H1 (cell line): Measurements from ENCODE around the gene MEF2B. TPM values are rescaled to one million over a fixed set of nuclear protein-coding genes. Genes with fewer than 3 reads are reported as not detected.

Experiments
- CTCF ChIA-PET: fragments of 300-600 bp; sonication (Branson Sonifier 250); formaldehyde crosslinking; loops from one replicate; lab custom pipeline; 2021; ENCODE audit not compliant: partially characterized antibody; lab: Charles Lee
- POLR2A ChIA-PET: fragments of 300-600 bp; sonication (Branson Sonifier 250); formaldehyde crosslinking; loops from one replicate; lab custom pipeline; 2021; ENCODE audit warnings: inconsistent platforms; ENCODE audit not compliant: partially characterized antibody; lab: Charles Lee
- DNase-seq, 2 experiments: peaks; one replicate each; pipeline versions ENCODE4 v3.0.0 to v3.0.0-alpha.2; 2010 to 2022; ENCODE audit warnings: low spot score in 2 of 2, low read depth in 1 of 2, mixed read lengths in 1 of 2
- FAIRE-seq: peaks from 2 replicates; lab custom pipeline; 2011; peaks lifted over from hg19 to GRCh38; lab: Jason Lieb, UNC
- H2AFZ ChIP-seq: 2 replicates; pipeline ENCODE4 v1.8.1; 2012; ENCODE audit warnings: low read length, inconsistent platforms
- H2AK5ac ChIP-seq: 2 replicates; pipeline ENCODE4 v1.6.1; 2013; ENCODE audit warnings: low read depth, low read length
- H2BK120ac ChIP-seq: replicated peaks from 2 replicates; pipeline ENCODE3; 2013; ENCODE audit warnings: low read depth, low read length, inconsistent platforms
- H2BK12ac ChIP-seq: 2 replicates; pipeline ENCODE4 v1.6.1; 2013; ENCODE audit warnings: low read depth, low read length
- H2BK15ac ChIP-seq: 2 replicates; pipeline ENCODE4 v1.6.1; 2013; ENCODE audit warnings: low read length
- H2BK20ac ChIP-seq: 2 replicates; pipeline ENCODE4 v1.6.1; 2013; ENCODE audit warnings: low read length
- H2BK5ac ChIP-seq: 2 replicates; pipeline ENCODE4 v1.6.1; 2013; ENCODE audit warnings: low read depth, low read length
- H3K14ac ChIP-seq: 2 replicates; pipeline ENCODE4 v1.6.1; 2013; ENCODE audit warnings: inconsistent platforms; ENCODE audit not compliant: insufficient read length
- H3K18ac ChIP-seq: 2 replicates; pipeline ENCODE4 v1.6.1; 2013; ENCODE audit warnings: low read length; ENCODE audit errors: extremely low read depth
- H3K23ac ChIP-seq: 2 replicates; pipeline ENCODE4 v1.6.1; 2013; ENCODE audit warnings: inconsistent platforms; ENCODE audit not compliant: insufficient read length
- H3K23me2 ChIP-seq: 2 replicates; pipeline ENCODE4 v1.6.1; 2013; ENCODE audit warnings: low read depth, low read length
- H3K27ac ChIP-seq: 2 replicates; pipeline ENCODE4 v1.6.1; 2011; ENCODE audit warnings: low read depth, low read length, inconsistent platforms
- H3K27me3 ChIP-seq, 4 experiments: replicated peaks in 1 of 4; 1 replicate in 1 of 4; 2 replicates in 3 of 4; pipeline versions ENCODE4 v1.6.1 to v1.8.1; 2011 to 2013; ENCODE audit warnings: low read length in 3 of 4, mild to moderate bottlenecking in 3 of 4, inconsistent platforms in 2 of 4, mixed read lengths in 2 of 4, moderate library complexity in 1 of 4; ENCODE audit not compliant: control insufficient read depth in 3 of 4, insufficient read depth in 3 of 4; ENCODE audit errors: extremely low read depth in 1 of 4
- H3K36me3 ChIP-seq, 4 experiments: 2 replicates each; pipeline versions ENCODE4 v1.6.1 to v1.8.1; 2011 to 2013; ENCODE audit warnings: mild to moderate bottlenecking in 4 of 4, low read length in 3 of 4, moderate library complexity in 2 of 4, control low read depth in 1 of 4, inconsistent platforms in 1 of 4; ENCODE audit not compliant: insufficient read depth in 4 of 4, control insufficient read depth in 2 of 4
- H3K4ac ChIP-seq: replicated peaks from 2 replicates; pipeline ENCODE3; 2013; ENCODE audit warnings: low read length, low read depth, mixed read lengths, inconsistent platforms; ENCODE audit not compliant: insufficient read length
- H3K4me1 ChIP-seq, 4 experiments: replicated peaks in 1 of 4; 1 replicate in 1 of 4; 2 replicates in 3 of 4; pipeline versions ENCODE4 v1.6.1 to v1.8.1; 2011 to 2013; ENCODE audit warnings: low read length in 3 of 4, inconsistent platforms in 2 of 4, mixed read lengths in 1 of 4; ENCODE audit not compliant: insufficient read depth in 4 of 4, control insufficient read depth in 3 of 4
- H3K4me2 ChIP-seq, 2 experiments: 2 replicates each; pipeline versions ENCODE4 v1.6.1 to v1.8.1; 2011 to 2013; ENCODE audit warnings: low read depth in 2 of 2, low read length in 2 of 2, control low read depth in 1 of 2, inconsistent platforms in 1 of 2, mild to moderate bottlenecking in 1 of 2; ENCODE audit not compliant: insufficient read depth in 1 of 2
- H3K4me3 ChIP-seq, 4 experiments: fragments of 200-600, 300-600 bp in 1 of 4; sonication (generic), shearing (Covaris generic), sonication (Bioruptor Twin) in 1 of 4; 2 replicates each; pipeline versions ENCODE4 v1.5.1 to v1.8.1; 2011 to 2016; ENCODE audit warnings: low read length in 4 of 4, low read depth in 3 of 4, control low read depth in 2 of 4, inconsistent platforms in 2 of 4, mild to moderate bottlenecking in 2 of 4, mixed read lengths in 1 of 4, moderate library complexity in 1 of 4; ENCODE audit not compliant: insufficient read depth in 2 of 4; ENCODE audit errors: extremely low read depth in 1 of 4
- H3K56ac ChIP-seq: replicated peaks from 2 replicates; pipeline ENCODE3; 2013; ENCODE audit warnings: low read depth, mild to moderate bottlenecking, mixed read lengths, low read length, inconsistent platforms; ENCODE audit not compliant: insufficient read length
- H3K79me1 ChIP-seq: 2 replicates; pipeline ENCODE4 v1.6.1; 2013; ENCODE audit warnings: low read depth, low read length, control low read depth
- H3K79me2 ChIP-seq, 2 experiments: 2 replicates each; pipeline versions ENCODE4 v1.6.1 to v1.8.1; 2012 to 2013; ENCODE audit warnings: low read length in 2 of 2, mild to moderate bottlenecking in 2 of 2, inconsistent platforms in 1 of 2; ENCODE audit not compliant: insufficient read depth in 2 of 2, control insufficient read depth in 1 of 2
- H3K9ac ChIP-seq, 4 experiments: replicated peaks in 1 of 4; 1 replicate in 1 of 4; 2 replicates in 3 of 4; pipeline versions ENCODE4 v1.6.1 to v1.8.1; 2011 to 2013; ENCODE audit warnings: low read depth in 3 of 4, low read length in 3 of 4, control low read depth in 2 of 4, mild to moderate bottlenecking in 2 of 4, moderate library complexity in 2 of 4, inconsistent platforms in 1 of 4; ENCODE audit errors: extremely low read depth in 1 of 4
- H3K9me3 ChIP-seq, 2 experiments: 2 replicates each; pipeline versions ENCODE4 v1.6.1 to v1.8.1; 2012 to 2013; ENCODE audit warnings: mild to moderate bottlenecking in 2 of 2, moderate library complexity in 2 of 2, control low read depth in 1 of 2, inconsistent platforms in 1 of 2, low read depth in 1 of 2, low read length in 1 of 2, mixed read lengths in 1 of 2; ENCODE audit not compliant: insufficient read depth in 2 of 2
- H4K20me1 ChIP-seq, 2 experiments: replicated peaks in 1 of 2; 2 replicates each; pipeline versions ENCODE3 to v1.8.1; 2011 to 2013; ENCODE audit warnings: inconsistent platforms in 2 of 2, low read length in 2 of 2, mild to moderate bottlenecking in 1 of 2; ENCODE audit not compliant: insufficient read depth in 2 of 2, control insufficient read depth in 1 of 2
- H4K5ac ChIP-seq: 2 replicates; pipeline ENCODE4 v1.6.1; 2013; ENCODE audit warnings: low read length, low read depth, mixed read lengths, inconsistent platforms; ENCODE audit not compliant: insufficient read length
- H4K8ac ChIP-seq: 2 replicates; pipeline ENCODE4 v1.8.0; 2013; ENCODE audit warnings: mild to moderate bottlenecking, moderate library complexity, low read length, inconsistent platforms; ENCODE audit not compliant: insufficient read depth; ENCODE audit errors: extremely low read depth
- H4K91ac ChIP-seq: replicated peaks from 2 replicates; pipeline ENCODE3; 2013; ENCODE audit warnings: low read length, mixed read lengths, inconsistent platforms; ENCODE audit not compliant: insufficient read length
- ATF2 ChIP-seq: IDR thresholded peaks from 2 replicates; pipeline ENCODE4 v1.6.1; 2012; ENCODE audit warnings: low read length, inconsistent platforms
- BCL11A ChIP-seq, 2 experiments: IDR thresholded peaks; one replicate each; pipeline ENCODE4 v1.6.1; 2011; ENCODE audit warnings: low read depth in 2 of 2, low read length in 2 of 2, mild to moderate bottlenecking in 2 of 2
- EP300 ChIP-seq, 2 experiments: IDR thresholded peaks; 1 replicate in 1 of 2; 2 replicates in 1 of 2; pipeline ENCODE4 v1.6.1; 2011 to 2012; ENCODE audit warnings: low read depth in 2 of 2, low read length in 2 of 2, mild to moderate bottlenecking in 2 of 2, borderline replicate concordance in 1 of 2, inconsistent platforms in 1 of 2, moderate library complexity in 1 of 2
- FOSL1 ChIP-seq: IDR thresholded peaks from 2 replicates; pipeline ENCODE4 v1.6.1; 2011; ENCODE audit warnings: mild to moderate bottlenecking, low read depth, low read length, moderate library complexity; ENCODE audit not compliant: insufficient read depth
- KDM1A ChIP-seq: fragments of 200-600, 300-600 bp; sonication (generic); IDR thresholded peaks from 2 replicates; pipeline ENCODE4 v1.7.1; 2016; ENCODE audit warnings: mild to moderate bottlenecking, low read length, borderline replicate concordance
- SP2 ChIP-seq: IDR thresholded peaks from 2 replicates; pipeline ENCODE4 v1.6.1; 2012; ENCODE audit warnings: mild to moderate bottlenecking, low read length, inconsistent platforms
- SP4 ChIP-seq: IDR thresholded peaks from 2 replicates; pipeline ENCODE4 v1.6.1; 2012; ENCODE audit warnings: low read length, inconsistent platforms
- TAF1 ChIP-seq: IDR thresholded peaks from 2 replicates; pipeline ENCODE4 v1.6.1; 2011; ENCODE audit warnings: mild to moderate bottlenecking, low read depth, low read length
- TAF7 ChIP-seq: optimal IDR thresholded peaks from 2 replicates; pipeline ENCODE3; 2011; ENCODE audit warnings: low read depth, mild to moderate bottlenecking, inconsistent platforms, low read length, moderate library complexity, borderline replicate concordance
- USF2 ChIP-seq: IDR thresholded peaks from 2 replicates; pipeline ENCODE4 v1.6.1; 2011; ENCODE audit warnings: low read length, improper control_type of control experiment
- WGBS, 2 experiments: shearing (Covaris generic) in 1 of 2; methylation state at CpG; one replicate each; pipeline versions ENCODE4 v1.1.6 to v1.1.7; 2013 to 2015; ENCODE audit warnings: low lambda C conversion rate in 2 of 2, mixed read lengths in 2 of 2, inconsistent platforms in 1 of 2, low coverage in 1 of 2, missing lambda C conversion rate in 1 of 2; ENCODE audit not compliant: insufficient replicate concordance in 2 of 2, insufficient coverage in 1 of 2, insufficient read length in 1 of 2; ENCODE audit errors: extremely low coverage in 1 of 2, missing lambda C conversion rate in 1 of 2; 5-methylcytosine and 5-hydroxymethylcytosine counted together
- polyA plus RNA-seq, 7 experiments: library from polyadenylated mRNA; depleted of rRNA in 3 of 7; stranded (reverse) in 5 of 7; unstranded in 2 of 7; fragments of >200 nt in 5 of 7; fragments of 200-250 nt in 2 of 7; gene quantifications; 1 replicate in 5 of 7; 2 replicates in 1 of 7; 4 replicates in 1 of 7; pipeline versions ENCODE4 v1.2.1 to v1.2.3, GENCODE V29; 2011 to 2013; ENCODE audit warnings: missing spikeins in 2 of 7, mixed read lengths in 2 of 7
- total RNA-seq: library from RNA; stranded (reverse); fragmentation: NEBNext Ultra II Directional; extraction: Animal tissue kit (Norgen Biotek cat#: 25700); gene quantifications from 2 replicates; pipeline ENCODE4 v1.2.1, GENCODE V29; 2021

MEF2B gene
- total and polyA plus RNA-seq, 2 of the 8 experiments (the other 6 are each of a cell fraction or from before 2014, with no cell fraction given): 2.8 to 3.7 TPM

GRCh38 chr19:19181488-19181998 lies 11.5 kb upstream of the MEF2B start:
- Histone ChIP-seq H2BK15ac (no peak overlapping the region), H3K23ac (no peak overlapping the region), H3K4me2 (no peak overlapping the region), H3K4me3 (no peak overlapping the region), H4K5ac (no peak overlapping the region), H3K4me1 (peaks cover 0 to 3% (median 1%) of the 10 kb centered on the region in 4 experiments; a peak in 4 of 7 replicates), H3K14ac (no peak overlapping the region), H2AFZ (no peak overlapping the region), H3K4ac (no peak overlapping the region), H3K23me2 (no peaks in the 10 kb centered on the region), H3K9me3 (no peaks in the 10 kb centered on the region), H3K9ac (no peak overlapping the region), H3K56ac (no peak overlapping the region), H4K91ac (no peak overlapping the region), H3K27me3 (no peaks in the 10 kb centered on the region), H4K8ac (no peak overlapping the region), H3K36me3 (peaks cover 2 to 6% (median 4%) of the 10 kb centered on the region in 4 experiments; a peak in 6 of 8 replicates), H2BK20ac (no peak overlapping the region), H2BK5ac (no peak overlapping the region), H3K79me1 (no peaks in the 10 kb centered on the region), H3K18ac (no peak overlapping the region), H2BK120ac (no peak overlapping the region), H2AK5ac (no peak overlapping the region), H3K27ac (no peak overlapping the region), H3K79me2 (no peaks in the 10 kb centered on the region), H4K20me1 (peaks cover 0 to 7% of the 10 kb centered on the region in 2 experiments), H2BK12ac (no peak overlapping the region)
- 91% methylated on average over 9 of the region's 9 CpGs; no CpG with 5 or more reads in 1 of the 2 experiments for WGBS, 2 experiments
- DNase-seq (no peak), FAIRE-seq (no peak)
- CTCF ChIA-PET: interaction anchor here (0.8 kb wide), 1 partner anchor 126 kb away, joined by 3 read pairs; no protein-coding TSS in a partner anchor
- POLR2A ChIA-PET: interaction anchor here (0.5 to 1.4 kb wide), 5 partner anchors 10 to 211 kb away, joined by 3 to 8 read pairs (median 4); partner anchors contain the start of genes BORCS8, MEF2B and RFXANK
- TF ChIP-seq EP300 (IDR thresholded peaks at IDR 0.05; ENCODE audit: borderline replicate concordance in 1 of 2, low read depth in 2 of 2, low read length in 2 of 2): no peak
- no peak for TF ChIP-seq SP2
- TF ChIP-seq TAF7: no peak
- no peak for TF ChIP-seq KDM1A
- no peak for TF ChIP-seq TAF1
- no peak for TF ChIP-seq USF2
- no peak for TF ChIP-seq FOSL1
- TF ChIP-seq BCL11A (IDR thresholded peaks at IDR 0.05; ENCODE audit: low read depth in 2 of 2, low read length in 2 of 2): no peak
- TF ChIP-seq ATF2: no peak
- no peak for TF ChIP-seq SP4
